OCI-LY1 (cell line): ENCODE data around the gene MEMO1.

ENCODE experiments used
- CTCF ChIP-seq: fragments of 200-600 bp; sonication (generic), shearing (Covaris generic); IDR thresholded peaks from 2 replicates; pipeline ENCODE4 v1.5.1; 2017; ENCODE audit warnings: mild to moderate bottlenecking, antibody characterized with exemption, low read length, moderate library complexity, mixed read lengths
- EZH2 ChIP-seq: fragments of 200-600 bp; sonication (generic), shearing (Covaris generic); IDR thresholded peaks from 2 replicates; pipeline ENCODE4 v1.8.0; 2017; ENCODE audit warnings: borderline replicate concordance, mixed run types, mild to moderate bottlenecking, antibody characterized with exemption, low read length, moderate library complexity, mixed read lengths

GRCh38 chr2:31967790-31968189 is 43.0 kb downstream of the MEMO1 start:
- TF ChIP-seq CTCF (no peak), EZH2 (no peak)
